Keratinocyte (primary cell): ENCODE measurements around the gene SUFU.

Source experiments
- EZH2 ChIP-seq: IDR thresholded peaks from one replicate; pipeline ENCODE4 v1.6.1; 2012; ENCODE audit warnings: inconsistent platforms, mild to moderate bottlenecking, low read length, moderate library complexity
- TF ChIP-seq, protein P1 (sequence below), 3 experiments: IDR thresholded peaks in 1 of 3; conservative IDR thresholded peaks in 1 of 3; optimal IDR thresholded peaks in 1 of 3; 2 replicates in 2 of 3; 3 replicates in 1 of 3; pipeline versions ENCODE3 to v1.5.1; 2011; ENCODE audit warnings: low read length in 3 of 3, mild to moderate bottlenecking in 3 of 3, moderate library complexity in 2 of 3, control low read depth in 1 of 3, inconsistent platforms in 1 of 3; ENCODE audit not compliant: insufficient read depth in 2 of 3; ENCODE audit errors: extremely low read depth in 1 of 3

DNA sequence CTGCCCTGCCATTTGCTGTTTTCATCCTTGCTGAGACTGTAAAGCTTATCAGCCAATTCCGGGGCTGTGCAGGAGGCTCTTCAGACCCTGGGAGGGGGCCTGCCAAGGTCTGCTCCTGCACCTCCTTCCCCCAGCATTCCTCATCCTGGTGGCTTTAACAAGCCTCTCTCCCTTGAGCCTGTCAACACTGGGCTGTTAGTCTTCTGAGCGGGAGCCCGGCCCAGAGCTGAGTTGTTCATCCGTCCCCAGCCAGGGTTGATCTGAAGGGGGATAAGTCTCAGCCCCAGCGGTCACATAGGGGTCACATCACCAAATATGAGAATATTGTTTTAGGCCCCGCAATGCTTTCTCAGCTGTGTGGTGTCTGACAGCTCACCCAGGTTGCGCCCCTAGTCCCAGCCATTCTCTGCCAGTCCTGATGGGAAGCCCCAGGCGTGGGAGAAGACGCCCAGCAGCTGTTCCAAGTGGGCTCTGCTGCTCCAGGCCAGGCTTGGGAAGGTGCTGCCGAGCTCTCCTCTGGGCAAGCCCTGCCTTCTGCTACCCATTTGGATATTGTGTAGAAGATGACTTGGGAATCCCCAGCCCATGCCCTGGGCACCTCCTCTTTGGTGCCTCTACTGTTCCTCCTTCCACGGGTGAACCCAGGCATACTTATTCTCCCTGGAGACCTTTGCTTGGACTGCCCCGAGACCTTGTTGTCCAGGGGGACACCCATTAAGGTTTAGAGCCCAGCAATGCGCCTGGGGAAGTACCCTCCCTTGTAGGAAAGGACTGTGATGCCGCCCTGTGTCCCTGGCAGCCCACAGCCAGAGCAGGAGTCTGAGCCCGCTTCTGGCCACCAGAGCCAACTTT, 117.0 kb downstream of the SUFU start:
- TF ChIP-seq, protein P1, sequence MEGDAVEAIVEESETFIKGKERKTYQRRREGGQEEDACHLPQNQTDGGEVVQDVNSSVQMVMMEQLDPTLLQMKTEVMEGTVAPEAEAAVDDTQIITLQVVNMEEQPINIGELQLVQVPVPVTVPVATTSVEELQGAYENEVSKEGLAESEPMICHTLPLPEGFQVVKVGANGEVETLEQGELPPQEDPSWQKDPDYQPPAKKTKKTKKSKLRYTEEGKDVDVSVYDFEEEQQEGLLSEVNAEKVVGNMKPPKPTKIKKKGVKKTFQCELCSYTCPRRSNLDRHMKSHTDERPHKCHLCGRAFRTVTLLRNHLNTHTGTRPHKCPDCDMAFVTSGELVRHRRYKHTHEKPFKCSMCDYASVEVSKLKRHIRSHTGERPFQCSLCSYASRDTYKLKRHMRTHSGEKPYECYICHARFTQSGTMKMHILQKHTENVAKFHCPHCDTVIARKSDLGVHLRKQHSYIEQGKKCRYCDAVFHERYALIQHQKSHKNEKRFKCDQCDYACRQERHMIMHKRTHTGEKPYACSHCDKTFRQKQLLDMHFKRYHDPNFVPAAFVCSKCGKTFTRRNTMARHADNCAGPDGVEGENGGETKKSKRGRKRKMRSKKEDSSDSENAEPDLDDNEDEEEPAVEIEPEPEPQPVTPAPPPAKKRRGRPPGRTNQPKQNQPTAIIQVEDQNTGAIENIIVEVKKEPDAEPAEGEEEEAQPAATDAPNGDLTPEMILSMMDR (optimal IDR thresholded peaks at IDR 0.05 in 1 of 3, IDR thresholded peaks at IDR 0.05 in 1 of 3, conservative IDR thresholded peaks at IDR 0.05 in 1 of 3; ENCODE audit: extremely low read depth in 1 of 3, insufficient read depth in 2 of 3, low read length in 3 of 3), result no peak
- no peak for TF ChIP-seq EZH2
